Stimulated activated CD8-positive, alpha-beta memory T cell treated with anti-CD3 and anti-CD28 coated beads, Interleukin-2, amount 100 ng/mL, for 1 hour (primary cell): ENCODE results near the gene BPGM.
"Not testable (repeated sequence)": the region's sequence is repeated elsewhere in the genome, so short reads cannot be mapped to it uniquely, and the experiment has no call there.

Experiments
- DNase-seq, 2 donors: peaks; one replicate each; pipeline ENCODE4 v3.0.0-alpha.2; 2020; ENCODE audit warnings: low read depth in 2 of 2

Gene BPGM

DNA sequence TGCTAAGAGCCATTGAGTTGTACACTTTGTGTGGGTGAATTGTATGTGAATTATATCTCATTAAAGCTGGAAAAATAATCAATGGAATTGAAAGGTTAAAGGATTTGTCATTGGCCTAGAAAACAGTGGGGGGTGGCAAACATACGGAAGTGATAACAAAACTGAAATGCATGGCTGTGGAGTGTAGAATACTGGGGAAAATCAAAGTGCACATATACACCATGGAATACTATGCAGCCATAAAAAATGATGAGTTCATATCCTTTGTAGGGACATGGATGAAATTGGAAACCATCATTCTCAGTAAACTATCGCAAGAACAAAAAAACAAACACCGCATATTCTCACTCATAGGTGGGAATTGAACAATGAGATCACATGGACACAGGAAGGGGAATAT lies 18.4 kb downstream of the BPGM start:
- DNase-seq, result not testable (repeated sequence)

DNA sequence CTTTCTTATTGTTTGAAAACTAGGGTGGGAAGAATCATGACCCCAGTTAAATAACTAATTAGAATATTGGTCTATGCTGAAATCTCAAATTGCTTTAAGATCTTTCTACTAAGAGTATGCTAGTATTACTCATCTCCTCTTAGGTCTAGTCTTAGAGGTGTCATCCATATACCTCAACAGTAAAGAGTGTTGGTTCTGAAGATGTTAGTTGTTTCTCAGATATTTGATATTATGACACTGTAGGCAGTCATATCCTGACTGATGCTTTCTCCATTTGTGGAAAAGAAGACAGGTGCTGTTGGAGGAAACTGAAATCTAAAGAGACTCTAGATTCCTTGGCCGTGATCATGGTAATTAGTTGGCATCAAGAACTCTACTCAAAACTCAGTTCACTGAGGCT lies 21.2 kb downstream of the BPGM start:
- no peak for DNase-seq

DNA sequence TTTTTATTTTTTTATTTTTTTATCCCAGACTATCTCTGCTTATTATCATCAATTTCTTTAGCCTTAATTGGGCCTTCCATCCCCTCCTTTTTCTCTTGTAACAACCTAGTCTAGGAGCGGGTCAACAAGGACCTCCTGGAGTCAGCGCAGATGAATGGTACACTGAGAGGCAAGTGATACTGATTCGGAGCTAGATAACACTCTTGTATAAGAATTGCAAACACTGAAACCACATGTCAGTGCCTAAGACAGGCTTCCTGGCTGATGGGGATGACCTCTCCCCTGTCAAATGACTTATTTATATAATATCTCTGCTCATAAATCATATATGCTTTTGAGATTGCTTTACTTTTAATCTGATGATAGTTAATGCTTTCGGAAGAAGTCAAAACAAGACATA lies 22.7 kb downstream of the BPGM start:
- no peak for DNase-seq

DNA sequence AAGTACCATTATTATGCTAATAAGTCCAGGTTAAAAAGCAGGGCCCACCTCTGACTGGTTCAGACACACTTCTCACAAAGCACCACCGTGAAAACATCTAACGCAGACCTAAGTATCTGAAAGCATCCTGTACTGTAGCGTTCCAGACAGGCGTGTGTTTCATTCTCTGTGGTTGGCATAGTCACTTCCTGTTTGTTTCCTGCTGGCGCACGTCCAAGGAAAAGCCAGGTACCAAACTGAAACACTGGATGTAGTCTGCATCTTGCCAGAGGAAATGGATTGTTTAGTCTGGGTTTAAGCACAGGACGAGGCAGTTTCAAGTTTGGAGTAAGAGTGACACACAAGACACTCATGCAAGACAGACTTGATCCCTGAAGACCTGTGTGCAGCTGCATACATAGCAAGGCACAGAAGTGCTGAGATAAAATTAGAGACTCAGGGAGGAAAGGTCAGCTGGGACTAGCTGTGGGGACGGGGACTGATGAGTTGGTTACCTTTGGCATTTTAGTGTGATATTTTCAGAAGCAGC lies 23.3 kb downstream of the BPGM start:
- DNase-seq, result peak; percentile 50 to 53

DNA sequence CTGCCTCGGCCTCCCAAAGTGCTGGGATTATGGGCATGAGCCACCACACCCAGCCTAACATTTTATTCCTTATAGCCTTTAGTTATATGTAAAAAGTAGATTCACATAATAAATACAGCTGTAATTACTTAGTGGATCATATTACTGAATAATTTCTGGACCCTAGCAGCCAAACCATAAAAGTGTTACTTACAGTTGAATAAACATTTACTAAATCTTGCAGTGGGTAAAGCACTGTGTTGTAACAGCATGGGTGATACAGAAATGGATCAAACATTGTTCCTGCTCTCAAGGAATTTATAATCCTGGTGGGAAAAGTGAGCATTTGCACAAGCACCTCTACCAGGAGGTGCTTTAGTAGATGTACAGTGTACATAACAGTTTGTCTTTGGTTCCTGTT lies 25.0 kb downstream of the BPGM start:
- no peak for DNase-seq

DNA sequence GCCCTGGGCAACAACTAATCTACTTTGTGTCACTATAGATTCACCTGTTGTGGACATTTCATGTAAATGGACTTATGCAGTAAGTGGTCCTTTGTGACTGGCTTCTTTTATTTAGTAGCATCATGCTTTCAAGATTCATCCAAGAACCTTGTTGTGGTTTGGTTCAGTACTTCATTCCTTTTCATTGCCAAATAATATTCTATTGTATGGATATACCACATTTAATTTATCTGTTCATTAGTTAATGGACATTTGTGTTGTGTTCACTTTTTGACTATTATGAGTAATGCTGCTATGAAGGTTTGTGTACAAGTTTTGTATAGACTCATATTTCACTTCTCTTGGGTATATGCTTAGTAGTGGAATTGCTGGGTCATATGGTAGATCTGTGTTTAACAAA lies 27.8 kb downstream of the BPGM start:
- DNase-seq, result no peak

DNA sequence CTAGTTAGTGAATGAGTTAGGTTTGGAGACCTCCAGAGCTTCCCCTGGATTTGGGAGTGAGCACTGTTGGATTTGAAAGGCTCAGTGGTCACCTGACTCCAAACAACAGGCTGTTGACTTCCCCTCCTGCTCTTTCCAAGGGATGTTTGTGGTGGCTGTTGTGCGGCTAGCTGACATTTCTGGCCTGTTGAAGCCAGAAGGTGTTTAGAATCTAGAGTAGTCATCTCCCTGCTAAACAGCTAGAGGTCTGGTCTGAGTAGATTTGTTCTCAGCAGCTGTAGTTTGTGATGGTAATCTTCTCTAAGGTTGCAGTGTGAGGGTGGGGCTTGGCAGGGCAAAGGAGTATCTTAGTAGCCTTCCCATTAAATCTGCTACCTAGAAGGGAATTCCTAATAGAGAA lies 30.1 kb downstream of the BPGM start:
- DNase-seq, result no peak

DNA sequence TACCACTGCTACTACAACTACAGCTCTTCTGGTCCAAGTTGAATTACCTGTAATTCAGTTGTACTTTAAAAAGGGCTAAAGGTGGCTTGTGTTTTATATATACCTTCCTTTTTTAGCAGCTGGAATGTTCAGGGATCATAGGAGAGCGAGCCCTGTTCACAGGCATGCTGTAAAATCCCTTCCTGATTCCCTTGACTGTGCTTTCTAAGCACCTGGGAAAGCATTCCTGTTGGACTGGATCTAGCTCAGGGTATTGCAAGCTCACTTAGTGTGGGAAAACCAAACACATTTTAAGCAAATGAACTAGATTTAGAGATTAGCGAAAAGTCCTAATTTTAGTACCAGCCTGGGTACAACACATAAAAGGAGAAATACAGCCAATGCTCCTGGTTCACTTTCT lies 31.5 kb downstream of the BPGM start:
- DNase-seq, result no peak

DNA sequence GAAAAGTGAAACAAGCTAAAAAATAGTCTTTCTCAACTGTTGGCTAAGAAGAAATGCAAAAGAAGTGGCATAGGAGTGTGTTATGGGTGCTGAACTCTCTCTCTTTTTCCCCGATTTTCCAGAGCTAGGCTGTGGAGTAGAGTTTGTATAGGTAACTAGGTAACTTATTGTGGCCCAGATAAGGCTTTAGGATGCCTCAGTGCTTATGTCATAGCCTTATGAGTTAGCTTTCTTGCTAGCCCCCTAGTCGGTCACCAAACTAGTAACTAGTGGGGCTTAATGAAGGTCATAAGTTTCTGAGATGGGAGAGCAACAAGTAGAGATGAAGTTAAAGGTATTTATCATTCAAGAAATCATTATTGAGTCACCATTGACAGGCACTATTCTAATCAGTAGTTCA lies 32.4 kb downstream of the BPGM start:
- DNase-seq, result no peak

DNA sequence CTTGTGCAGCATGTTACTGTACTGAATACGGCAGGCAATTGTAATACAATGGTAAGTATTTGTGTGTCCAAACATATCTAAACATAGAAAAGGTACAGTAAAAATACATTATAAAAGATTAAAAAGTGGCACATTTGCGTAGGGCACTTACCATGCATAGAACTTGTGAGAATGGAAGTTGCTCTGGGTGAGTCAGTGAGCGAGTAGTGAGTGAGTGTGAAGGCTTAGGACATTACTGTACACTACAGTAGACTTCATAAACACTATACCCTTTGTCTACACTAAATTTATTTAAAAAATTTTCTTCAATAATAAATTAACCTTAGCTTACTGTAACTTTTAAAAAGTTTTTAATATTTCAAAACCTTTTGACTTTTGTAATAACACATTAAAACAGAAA lies 37.5 kb downstream of the BPGM start:
- no peak for DNase-seq

DNA sequence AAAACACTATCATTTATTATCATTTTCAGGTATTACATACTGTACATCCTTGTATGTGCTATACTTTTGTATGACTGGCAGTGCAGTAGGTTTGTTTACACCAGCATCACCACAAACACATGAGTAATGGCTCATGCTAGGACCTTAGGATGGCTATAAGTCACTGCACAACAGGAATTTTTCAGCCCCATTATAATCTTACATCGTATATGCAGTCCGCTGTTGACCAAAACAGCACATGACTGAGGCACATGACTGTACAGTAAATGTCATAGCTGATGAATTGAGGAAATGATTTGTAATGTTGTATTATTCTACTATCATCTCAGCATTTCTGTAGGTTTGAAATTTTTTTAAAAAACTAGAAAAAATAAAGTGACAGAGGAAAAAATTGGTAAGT lies 38.6 kb downstream of the BPGM start:
- no peak for DNase-seq

DNA sequence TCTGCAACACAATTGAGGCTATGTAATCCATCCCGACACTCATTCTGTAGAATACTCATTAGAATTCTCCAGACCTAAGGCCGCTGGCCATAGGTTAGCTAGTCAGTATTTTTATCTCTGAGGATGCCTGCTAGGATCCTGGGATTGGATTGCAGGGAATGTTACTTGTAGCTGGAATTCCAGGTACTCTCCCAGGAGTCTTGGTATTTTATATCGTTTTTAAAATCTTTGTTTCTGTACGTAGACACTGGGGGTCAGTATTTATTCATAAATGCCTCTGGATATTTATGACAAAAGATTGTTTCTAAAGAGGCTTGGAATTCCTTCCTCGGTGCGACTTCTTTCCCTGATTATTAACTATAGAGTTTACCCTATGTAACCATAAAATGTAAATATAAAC lies 40.1 kb downstream of the BPGM start:
- no peak for DNase-seq

DNA sequence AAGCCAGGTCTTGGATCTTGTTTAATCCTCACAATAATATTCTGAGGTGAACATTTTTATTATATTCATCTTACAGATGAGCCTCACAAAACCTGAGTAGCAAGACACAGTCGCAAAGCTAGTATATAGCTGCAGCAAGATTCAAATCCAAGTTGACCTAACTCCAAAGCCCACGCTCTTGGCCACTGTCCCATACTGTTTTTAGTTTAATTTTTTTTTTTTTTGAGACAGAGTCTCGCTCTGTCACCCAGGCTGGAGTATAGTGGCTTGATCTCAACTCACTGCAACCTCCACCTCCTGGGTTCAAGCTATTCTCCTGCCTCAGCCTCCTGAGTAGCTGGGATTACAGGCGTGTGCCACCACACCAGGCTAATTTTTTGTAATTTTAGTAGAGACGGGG lies 42.9 kb downstream of the BPGM start:
- not testable (repeated sequence) for DNase-seq

DNA sequence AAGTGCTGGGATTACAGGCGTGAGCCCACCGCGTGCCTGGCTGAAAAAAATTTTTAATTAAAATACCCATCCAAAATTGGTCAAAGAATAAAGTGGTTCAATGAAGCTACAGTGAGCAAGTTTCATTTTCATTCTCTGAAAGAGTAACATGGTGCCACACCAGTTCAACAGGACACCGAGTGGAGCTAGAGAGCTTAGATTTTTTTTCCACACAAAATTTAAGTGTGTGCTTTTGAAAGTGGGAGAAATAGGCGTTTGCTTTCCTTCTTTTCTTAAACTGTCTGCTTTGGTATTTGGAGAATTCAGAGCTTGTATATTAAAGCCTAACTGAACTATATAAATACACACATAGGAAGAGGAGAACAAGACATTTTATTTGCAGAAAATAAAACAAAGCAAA lies 43.4 kb downstream of the BPGM start:
- DNase-seq, result no peak

DNA sequence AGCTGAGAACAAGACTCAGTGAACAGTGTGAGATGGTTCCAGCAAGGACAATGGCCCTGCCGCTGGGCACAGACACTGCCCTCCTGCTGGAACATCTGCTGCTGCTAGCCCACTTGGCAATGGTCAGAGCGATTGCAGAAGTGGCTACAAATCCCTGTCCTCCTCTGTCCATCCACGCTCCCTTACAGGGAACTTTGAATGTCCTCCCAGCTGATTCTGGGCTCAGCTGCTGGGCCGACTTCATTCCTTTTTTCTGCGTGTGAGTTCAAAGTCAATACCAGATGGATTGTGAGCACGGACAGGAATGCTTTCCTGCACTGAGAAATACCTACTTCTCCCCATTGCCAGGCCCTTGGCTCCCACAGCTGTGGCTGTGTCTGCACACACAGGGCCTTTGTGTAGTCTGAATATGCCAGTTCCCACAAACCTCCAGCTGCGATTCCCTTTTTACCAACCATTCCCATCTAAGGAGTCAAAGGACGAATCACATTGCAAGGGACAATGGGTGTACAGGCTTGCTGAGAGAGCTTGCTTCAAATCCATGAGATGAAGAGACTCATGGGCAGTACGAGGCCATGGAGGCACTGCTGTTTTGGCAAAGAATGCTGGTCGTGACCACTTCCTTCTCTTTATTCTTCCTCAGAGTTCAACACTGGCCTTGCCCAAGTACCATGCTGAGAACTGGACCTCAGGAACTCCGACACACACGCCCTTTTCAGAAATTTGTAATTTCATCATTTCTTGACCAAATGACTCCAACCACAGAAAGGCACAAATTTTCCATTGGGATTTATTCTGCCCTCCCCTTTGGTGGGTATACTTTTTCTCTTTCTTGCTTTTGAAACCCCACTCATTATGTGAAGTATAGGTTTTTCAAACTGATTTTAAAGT lies 44.2 kb downstream of the BPGM start:
- no peak for DNase-seq

DNA sequence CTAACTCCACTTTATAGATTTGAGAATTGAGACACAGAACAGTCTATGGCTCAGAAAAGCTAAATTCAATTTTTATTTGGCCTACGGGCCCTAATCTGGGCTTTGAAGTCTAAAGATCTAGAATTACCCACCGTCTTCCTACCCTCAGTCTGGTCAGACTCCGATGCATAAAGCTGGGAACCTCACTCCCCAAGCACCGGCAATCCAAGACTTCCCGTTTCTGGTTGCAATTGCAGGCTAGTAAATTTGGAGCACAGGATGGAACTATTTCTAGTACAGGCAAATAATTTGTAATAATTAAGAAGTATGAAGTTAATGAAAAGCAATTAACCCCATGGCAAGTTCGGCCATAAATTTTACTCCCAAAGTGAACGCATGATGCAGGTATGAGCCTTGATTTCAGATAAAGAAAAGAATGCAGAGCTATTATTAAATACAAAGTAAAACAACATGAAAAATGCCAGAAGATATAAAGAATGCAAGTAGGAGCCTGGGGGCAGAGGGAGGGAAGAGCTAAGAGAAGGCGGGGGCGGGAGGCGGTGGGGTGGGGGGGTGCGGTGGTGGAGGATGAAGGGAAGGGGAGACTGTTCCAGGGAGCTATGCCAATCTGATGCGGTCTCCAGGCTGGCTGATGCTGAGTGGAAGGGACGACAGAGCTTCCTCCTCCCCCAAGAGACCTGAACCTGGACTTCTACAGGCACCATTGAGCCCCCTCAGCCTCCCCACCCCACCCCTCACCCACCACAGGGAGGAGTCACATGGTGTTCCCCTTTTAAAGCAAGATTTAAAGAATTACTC lies 45.1 kb downstream of the BPGM start:
- no peak for DNase-seq

DNA sequence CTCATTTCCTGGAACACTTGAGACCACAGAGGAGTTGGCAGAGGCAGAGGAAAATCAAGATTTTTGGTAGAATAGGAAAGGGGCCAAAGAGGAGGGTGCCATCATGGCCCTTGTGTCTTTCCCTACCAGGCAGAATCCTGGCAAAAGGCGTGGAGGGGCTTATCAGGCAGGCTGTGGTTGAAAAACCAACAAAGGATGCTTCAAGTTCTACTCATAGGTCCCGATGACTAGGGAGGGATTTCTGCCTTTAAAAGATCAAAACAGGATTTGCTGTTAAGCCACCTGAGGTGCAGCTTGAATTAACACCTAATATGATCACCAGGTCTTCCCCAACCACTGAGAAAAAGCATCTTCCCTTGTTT lies 45.7 kb downstream of the BPGM start:
- no peak for DNase-seq

DNA sequence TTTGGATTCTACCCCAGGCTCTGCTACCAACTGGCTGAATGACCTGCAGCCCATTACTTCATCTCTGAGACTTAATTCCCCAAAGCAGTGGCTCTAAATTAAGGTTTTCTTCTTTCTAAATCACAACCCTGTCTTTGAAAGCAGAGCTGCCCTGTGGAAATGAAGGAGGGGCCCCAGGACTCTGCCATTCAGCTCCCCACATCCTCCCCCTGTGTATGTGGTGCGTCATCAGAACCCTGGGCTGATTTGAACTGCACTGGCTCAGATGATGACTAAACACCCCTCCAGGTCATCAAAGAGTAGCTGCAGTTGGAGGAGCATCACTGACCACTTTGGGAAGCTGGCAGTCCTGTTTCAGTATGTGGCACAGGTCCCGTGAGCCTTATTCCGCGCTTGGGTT lies 46.6 kb downstream of the BPGM start:
- DNase-seq, result no peak

DNA sequence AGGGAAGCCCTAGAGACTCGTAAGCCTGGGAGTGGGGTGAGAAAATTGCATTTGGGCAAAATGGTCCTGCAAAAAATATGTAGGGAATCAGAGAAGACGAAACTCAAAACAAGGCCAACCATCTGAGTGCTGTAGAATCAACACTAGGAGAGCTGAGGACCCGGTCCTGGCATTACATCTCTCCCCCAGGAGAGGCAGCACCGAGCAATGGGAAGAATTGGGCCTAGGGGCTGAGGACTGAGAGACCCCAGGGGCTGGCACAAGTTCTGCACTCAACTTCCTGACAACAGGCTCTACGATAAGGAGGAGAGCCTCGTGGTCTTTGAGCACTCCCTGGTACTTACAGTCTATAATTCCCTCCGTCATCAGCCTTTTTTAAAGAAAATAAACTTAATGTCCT lies 47.6 kb downstream of the BPGM start:
- no peak for DNase-seq

DNA sequence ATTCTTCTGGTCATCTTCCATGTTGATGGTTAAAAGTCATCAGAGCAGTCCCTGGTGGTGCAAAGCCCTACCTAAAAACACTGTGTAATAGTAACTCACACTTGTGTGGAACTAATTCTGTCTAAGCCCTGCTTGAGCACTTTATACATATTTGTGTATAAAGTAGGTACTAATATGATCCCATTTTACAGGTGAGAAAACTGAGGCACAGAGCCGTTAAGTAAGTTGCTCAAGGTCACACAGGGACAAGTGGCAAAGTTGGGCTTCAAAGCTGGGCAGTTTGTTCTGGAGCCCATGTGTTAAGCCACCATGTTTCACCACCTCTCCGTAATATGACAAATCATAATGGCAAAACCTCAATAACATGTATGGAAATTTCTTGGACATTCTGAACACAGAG lies 48.1 kb downstream of the BPGM start:
- no peak for DNase-seq

DNA sequence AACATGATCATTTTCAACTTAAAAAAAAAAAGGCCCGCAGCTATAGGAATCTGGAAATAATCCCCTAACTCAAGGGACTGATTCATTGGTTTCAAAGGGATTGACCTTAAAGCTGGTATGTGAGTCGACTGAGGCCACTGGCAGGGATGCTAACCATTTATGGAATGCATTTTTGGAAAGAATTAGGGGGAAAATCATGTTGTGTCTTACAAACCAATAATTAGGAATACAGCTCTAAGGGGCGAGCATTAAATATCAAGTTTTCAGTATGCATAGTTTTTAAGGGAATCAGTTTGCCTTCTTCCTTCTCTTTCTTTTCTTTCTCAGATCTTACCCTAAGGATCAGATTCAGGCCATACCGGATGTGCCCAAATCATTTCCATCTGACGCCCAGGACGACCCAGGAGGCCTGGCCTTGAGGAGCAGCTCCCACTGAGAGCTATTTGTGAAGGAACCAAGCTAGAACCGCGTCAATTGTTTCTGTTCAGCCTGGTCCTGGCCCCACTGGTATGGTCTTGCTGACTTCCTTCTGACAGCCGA lies 48.7 kb downstream of the BPGM start:
- DNase-seq, result no peak

DNA sequence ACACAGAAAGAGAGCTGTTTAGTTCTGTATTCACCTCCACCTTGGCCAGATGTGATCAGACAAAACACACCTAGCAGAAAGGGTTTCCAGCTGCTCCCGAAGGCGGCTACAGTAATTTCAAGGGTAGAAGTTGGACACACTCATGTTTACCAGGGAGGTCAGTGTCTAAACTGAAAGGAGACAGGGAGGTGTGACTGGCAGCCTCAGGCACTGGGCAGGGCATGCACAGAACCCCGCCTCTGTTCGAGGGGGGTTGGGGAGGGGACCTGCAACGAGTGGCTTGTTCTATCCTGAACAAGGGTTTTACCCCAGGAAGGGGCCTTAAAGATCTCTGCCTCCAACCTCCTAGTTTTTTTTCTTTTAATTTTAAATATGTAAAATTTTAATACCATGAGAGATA lies 49.6 kb downstream of the BPGM start:
- DNase-seq, result no peak
